ENCODE data around the gene GSTT4.
"Not testable (repeated sequence)": the region's sequence is repeated elsewhere in the genome, so short reads cannot be mapped to it uniquely, and the experiment has no call there.

DNA sequence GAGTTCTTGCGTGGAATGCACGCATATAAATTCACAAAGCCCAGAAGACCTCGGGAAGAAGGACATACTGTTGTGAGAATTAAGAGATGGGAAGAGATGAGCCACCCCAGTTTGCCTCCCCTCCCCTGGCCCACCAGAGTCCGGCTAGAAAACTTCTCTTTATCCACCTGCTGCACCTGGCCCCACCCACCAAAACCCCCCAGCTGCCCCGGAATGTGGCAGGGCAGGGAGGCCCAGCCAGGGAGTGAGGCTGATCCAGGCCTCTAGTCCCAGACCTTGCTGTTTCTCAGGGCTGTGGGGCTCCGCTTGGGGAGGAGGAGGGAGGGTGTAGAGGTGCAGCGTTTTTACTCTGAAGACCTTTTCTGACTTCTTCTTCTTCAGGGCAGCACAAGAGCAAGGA is 24.7 kb downstream of the GSTT4 start:
- not testable (repeated sequence) for TF ChIP-seq POLR2A (IDR thresholded peaks at IDR 0.05)
- TF ChIP-seq, protein P1, sequence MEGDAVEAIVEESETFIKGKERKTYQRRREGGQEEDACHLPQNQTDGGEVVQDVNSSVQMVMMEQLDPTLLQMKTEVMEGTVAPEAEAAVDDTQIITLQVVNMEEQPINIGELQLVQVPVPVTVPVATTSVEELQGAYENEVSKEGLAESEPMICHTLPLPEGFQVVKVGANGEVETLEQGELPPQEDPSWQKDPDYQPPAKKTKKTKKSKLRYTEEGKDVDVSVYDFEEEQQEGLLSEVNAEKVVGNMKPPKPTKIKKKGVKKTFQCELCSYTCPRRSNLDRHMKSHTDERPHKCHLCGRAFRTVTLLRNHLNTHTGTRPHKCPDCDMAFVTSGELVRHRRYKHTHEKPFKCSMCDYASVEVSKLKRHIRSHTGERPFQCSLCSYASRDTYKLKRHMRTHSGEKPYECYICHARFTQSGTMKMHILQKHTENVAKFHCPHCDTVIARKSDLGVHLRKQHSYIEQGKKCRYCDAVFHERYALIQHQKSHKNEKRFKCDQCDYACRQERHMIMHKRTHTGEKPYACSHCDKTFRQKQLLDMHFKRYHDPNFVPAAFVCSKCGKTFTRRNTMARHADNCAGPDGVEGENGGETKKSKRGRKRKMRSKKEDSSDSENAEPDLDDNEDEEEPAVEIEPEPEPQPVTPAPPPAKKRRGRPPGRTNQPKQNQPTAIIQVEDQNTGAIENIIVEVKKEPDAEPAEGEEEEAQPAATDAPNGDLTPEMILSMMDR (IDR thresholded peaks at IDR 0.05): not testable (repeated sequence)

All from body of pancreas (tissue), 4 donors.